ENCODE results near the gene TRIM32.

TRIM32 gene

GRCh38 chr9:116685166-116685565 lies 1.9 kb upstream of the TRIM32 start:
- no peak for TF ChIP-seq CTCF (IDR thresholded peaks at IDR 0.05)
- Histone ChIP-seq H3K9me3 (no peaks in the 10 kb centered on the region), H3K4me1 (ENCODE audit: control insufficient read depth in 1 of 2, insufficient read depth in 1 of 2, low read depth in 1 of 2, low read length in 1 of 2) (no peaks in the 10 kb centered on the region), H3K36me3 (no peaks in the 10 kb centered on the region), H3K27me3 (peaks cover 55% of the 10 kb centered on the region), H3K27ac (no peak overlapping the region), H3K4me3 (ENCODE audit: low read depth in 1 of 2, low read length in 1 of 2) (no peak overlapping the region)

- Histone ChIP-seq H3K4me1 (ENCODE audit: control insufficient read depth in 1 of 2, insufficient read depth in 1 of 2, low read depth in 1 of 2, low read length in 1 of 2) (no peaks in the 10 kb centered on the region), H3K27ac (no peak overlapping the region), H3K27me3 (peaks cover 55% of the 10 kb centered on the region), H3K4me3 (ENCODE audit: low read depth in 1 of 2, low read length in 1 of 2) (no peak overlapping the region), H3K36me3 (no peaks in the 10 kb centered on the region), H3K9me3 (no peaks in the 10 kb centered on the region)
- TF ChIP-seq CTCF (IDR thresholded peaks at IDR 0.05) = no peak
These were observed 970 bp upstream of the TRIM32 start for GRCh38 chr9:116686135-116686534.

GRCh38 chr9:116686693-116687073 lies 422 bp upstream of the TRIM32 start:
- Histone ChIP-seq H3K27ac (no peak overlapping the region), H3K36me3 (no peaks in the 10 kb centered on the region)

GRCh38 chr9:116687754-116688135 lies 640 bp downstream of the TRIM32 start:
- Histone ChIP-seq H3K27ac (no peak overlapping the region), H3K9me3 (no peaks in the 10 kb centered on the region), H3K36me3 (no peaks in the 10 kb centered on the region), H3K27me3 (peaks cover 55% of the 10 kb centered on the region), H3K4me1 (ENCODE audit: control insufficient read depth in 1 of 2, insufficient read depth in 1 of 2, low read depth in 1 of 2, low read length in 1 of 2) (no peaks in the 10 kb centered on the region), H3K4me3 (ENCODE audit: low read depth in 1 of 2, low read length in 1 of 2) (no peak overlapping the region)
- no peak for TF ChIP-seq CTCF (IDR thresholded peaks at IDR 0.05)

More at GRCh38 chr9:116686693-116687073, 422 bp upstream of the TRIM32 start:
- Histone ChIP-seq H3K4me3 (ENCODE audit: low read depth in 1 of 2, low read length in 1 of 2) (no peak overlapping the region), H3K27me3 (peaks cover 55% of the 10 kb centered on the region), H3K9me3 (no peaks in the 10 kb centered on the region), H3K4me1 (ENCODE audit: control insufficient read depth in 1 of 2, insufficient read depth in 1 of 2, low read depth in 1 of 2, low read length in 1 of 2) (no peaks in the 10 kb centered on the region)
- TF ChIP-seq CTCF (IDR thresholded peaks at IDR 0.05) = no peak

GRCh38 chr9:116688806-116689485 lies 1.8 kb downstream of the TRIM32 start:
- Histone ChIP-seq H3K27ac (no peak overlapping the region), H3K27me3 (peaks cover 55% of the 10 kb centered on the region), H3K36me3 (no peaks in the 10 kb centered on the region), H3K4me3 (ENCODE audit: low read depth in 1 of 2, low read length in 1 of 2) (no peak overlapping the region), H3K9me3 (no peaks in the 10 kb centered on the region), H3K4me1 (ENCODE audit: control insufficient read depth in 1 of 2, insufficient read depth in 1 of 2, low read depth in 1 of 2, low read length in 1 of 2) (no peaks in the 10 kb centered on the region)
- no peak for TF ChIP-seq CTCF (IDR thresholded peaks at IDR 0.05)
